HG03558 (cell line): ENCODE measurements around the gene ZNF550.

Experiments
- ATAC-seq: cut with Tn5 transposase; IDR thresholded peaks from one replicate; pipeline ENCODE4 v1.9.1; 2021; ENCODE audit warnings: moderate number of reproducible peaks; ENCODE audit not compliant: unreplicated experiment; ENCODE audit errors: extremely low read depth

The ZNF550 gene

GRCh38 chr19:57559404-57560025, at the start of gene ZNF550:
Gene ZNF550, minus strand, starts transcription at chr19:57559863. Its CDS starts 181 bp downstream, at chr19:57559682.
- no peak for ATAC-seq

- ATAC-seq: no peak
Observed at GRCh38 chr19:57606931-57607330, 47.3 kb upstream of the ZNF550 start.

GRCh38 chr19:57599761-57600383, 40.2 kb upstream of the ZNF550 start, which contains the start of gene ZNF530:
Gene ZNF530, plus strand, starts transcription at chr19:57599885. Its CDS starts 4,461 bp downstream, at chr19:57604346.
- peak; percentile 80 for ATAC-seq

- no peak for ATAC-seq
Observed at GRCh38 chr19:57599377-57599760, 39.7 kb upstream of the ZNF550 start.

GRCh38 chr19:57587529-57587928, 27.9 kb upstream of the ZNF550 start:
- ATAC-seq: no peak

- ATAC-seq: peak; percentile 52
Observed at GRCh38 chr19:57583521-57584416, 24.1 kb upstream of the ZNF550 start, which contains the start of gene ZIK1. Gene ZIK1, plus strand, starts transcription at chr19:57584145. Its CDS starts 212 bp downstream, at chr19:57584357.

GRCh38 chr19:57583104-57583520, 23.4 kb upstream of the ZNF550 start:
- ATAC-seq: no peak

GRCh38 chr19:57578487-57579205, 19.0 kb upstream of the ZNF550 start, which contains the start of gene ZNF416:
Gene ZNF416, minus strand, starts transcription at chr19:57578911. Its CDS starts 207 bp downstream, at chr19:57578704.
- peak; percentile 85 for ATAC-seq

GRCh38 chr19:57576661-57577060, 17.0 kb upstream of the ZNF550 start:
- no peak for ATAC-seq

- ATAC-seq: no peak
Observed at GRCh38 chr19:57572415-57572947, 12.8 kb upstream of the ZNF550 start.

GRCh38 chr19:57570707-57571106, 11.0 kb upstream of the ZNF550 start:
- no peak for ATAC-seq

- ATAC-seq: no peak
Observed at GRCh38 chr19:57566396-57567265, 7.0 kb upstream of the ZNF550 start.

GRCh38 chr19:57563547-57563946, 3.9 kb upstream of the ZNF550 start:
- ATAC-seq: no peak

- ATAC-seq: no peak
Observed at GRCh38 chr19:57560049-57560491, 407 bp upstream of the ZNF550 start.

- no peak for ATAC-seq
Observed at GRCh38 chr19:57559008-57559403, 657 bp downstream of the ZNF550 start.

GRCh38 chr19:57558525-57558924, 1.1 kb downstream of the ZNF550 start:
- no peak for ATAC-seq

GRCh38 chr19:57557659-57558058, 2.0 kb downstream of the ZNF550 start:
- ATAC-seq: no peak

- no peak for ATAC-seq
Observed at GRCh38 chr19:57552432-57552831, 7.2 kb downstream of the ZNF550 start.

- no peak for ATAC-seq
Observed at GRCh38 chr19:57546513-57546912, 13.2 kb downstream of the ZNF550 start.
